Gastroesophageal sphincter (tissue), 3 donors: ENCODE measurements around the gene SCN2B.

ENCODE experiments used
- CTCF ChIP-seq, 4 experiments: fragments of 200-600 bp in 2 of 4; fragments of 450-650 bp in 2 of 4; sonication (generic) in 1 of 4; IDR thresholded peaks; one replicate each; pipeline ENCODE4 v1.5.1; 2017 to 2019; ENCODE audit warnings: antibody characterized with exemption in 4 of 4, mild to moderate bottlenecking in 2 of 4, moderate library complexity in 2 of 4
- EP300 ChIP-seq: sonication (generic); formaldehyde crosslinking; IDR thresholded peaks from one replicate; pipeline ENCODE4 v1.6.1; 2017; ENCODE audit warnings: antibody characterized with exemption, mild to moderate bottlenecking
- POLR2A ChIP-seq, 2 donors: fragments of 450-650 bp; IDR thresholded peaks; one replicate each; pipeline ENCODE4 v1.6.1; 2017; ENCODE audit warnings: antibody characterized with exemption in 2 of 2, mild to moderate bottlenecking in 2 of 2, moderate library complexity in 1 of 2
- POLR2AphosphoS5 ChIP-seq: sonication (generic); formaldehyde crosslinking; IDR thresholded peaks from one replicate; pipeline ENCODE4 v1.6.1; 2017; ENCODE audit warnings: antibody characterized with exemption

- TF ChIP-seq CTCF (IDR thresholded peaks at IDR 0.05) (no peak), EP300 (no peak), POLR2A (IDR thresholded peaks at IDR 0.05) (no peak), POLR2AphosphoS5 (no peak)
Measured at GRCh38 chr11:118148240-118148639, 28.2 kb downstream of the SCN2B start.
